Kidney (tissue), 14 donors: Measurements from ENCODE around the gene FBXL16. TPM values are rescaled to one million over a fixed set of nuclear protein-coding genes. Genes with fewer than 3 reads are reported as not detected.
A peak's percentile ranks its signal among the peaks of the same experiment; 100 is the strongest.

Experiments used
- DNase-seq, 5 donors: peaks; one replicate each; pipeline ENCODE4 v3.0.0-alpha.2; 2013 to 2020
- FAIRE-seq: peaks from 2 replicates; lab custom pipeline; 2012; peaks lifted over from hg19 to GRCh38; lab: Jason Lieb, UNC
- H3K27ac ChIP-seq, 2 donors: one replicate each; pipeline ENCODE4 v1.7.0; 2013; ENCODE audit warnings: low read depth in 2 of 2, low read length in 2 of 2, inconsistent platforms in 1 of 2
- H3K27me3 ChIP-seq: one replicate; pipeline ENCODE4 v1.7.1; 2013; ENCODE audit warnings: low read length, inconsistent platforms; ENCODE audit not compliant: control insufficient read depth, insufficient read depth
- H3K36me3 ChIP-seq, 3 donors: one replicate each; pipeline versions ENCODE4 v1.7.0 to v1.7.1; 2013; ENCODE audit warnings: low read length in 3 of 3, control low read depth in 1 of 3, inconsistent platforms in 1 of 3; ENCODE audit not compliant: insufficient read depth in 3 of 3, control insufficient read depth in 2 of 3
- H3K4me1 ChIP-seq, 3 donors: one replicate each; pipeline versions ENCODE4 v1.7.0 to v1.7.1; 2013; ENCODE audit warnings: low read length in 3 of 3, inconsistent platforms in 1 of 3, low read depth in 1 of 3; ENCODE audit not compliant: control insufficient read depth in 2 of 3, insufficient read depth in 2 of 3
- H3K4me3 ChIP-seq, 3 donors: one replicate each; pipeline versions ENCODE4 v1.7.0 to v1.8.1; 2013; ENCODE audit warnings: low read length in 3 of 3, control low read depth in 1 of 3, inconsistent platforms in 1 of 3
- H3K9ac ChIP-seq, 3 donors: one replicate each; pipeline versions ENCODE4 v1.7.0 to v1.7.1; 2013; ENCODE audit warnings: low read length in 3 of 3, control low read depth in 1 of 3, inconsistent platforms in 1 of 3
- H3K9me3 ChIP-seq, 3 donors: one replicate each; pipeline versions ENCODE4 v1.7.0 to v1.7.1; 2013; ENCODE audit warnings: low read length in 3 of 3, control low read depth in 1 of 3, inconsistent platforms in 1 of 3; ENCODE audit not compliant: control insufficient read depth in 2 of 3, insufficient read depth in 1 of 3
- CTCF ChIP-seq: IDR thresholded peaks from 3 replicates; pipeline ENCODE4 v1.5.1; 2012; ENCODE audit warnings: mild to moderate bottlenecking, moderate library complexity, borderline replicate concordance; ENCODE audit not compliant: insufficient read depth; ENCODE audit errors: extremely low read depth
- intact Hi-C: fragments of 100-400 bp; cut with DNase I; formaldehyde crosslinking; loops from one replicate; pipeline ENCODE4 v1.11.1; 2022
- polyA plus RNA-seq: library from polyadenylated mRNA; stranded (reverse); fragments of 350-450 nt; fragmentation: Illumina TruSeq; extraction: RNeasy Lipid Tissue Mini Kit (QIAGEN cat#74804); gene quantifications from one replicate; pipeline ENCODE4 v1.2.3, GENCODE V29; 2014; ENCODE audit warnings: low read depth, low replicate concordance; ENCODE audit not compliant: insufficient read depth
- total RNA-seq: library from RNA; stranded (reverse); fragmentation: NEBNext Ultra II Directional; extraction: Animal tissue kit (Norgen Biotek cat#: 25700); gene quantifications from one replicate; pipeline ENCODE4 v1.2.1, GENCODE V29; 2021
- donor health status: control.
- donor health status: control.
- donor health status: control.
- donor health status: control.
- donor health status: control.
- donor health status: DM: yes; HTN: yes; CAD: no.
- donor health status: Normal renal cell carcinoma (clear cell type).

Gene FBXL16
- total and polyA plus RNA-seq, 2 donors from 2014 or later, result 12.0 to 44.9 TPM

DNA sequence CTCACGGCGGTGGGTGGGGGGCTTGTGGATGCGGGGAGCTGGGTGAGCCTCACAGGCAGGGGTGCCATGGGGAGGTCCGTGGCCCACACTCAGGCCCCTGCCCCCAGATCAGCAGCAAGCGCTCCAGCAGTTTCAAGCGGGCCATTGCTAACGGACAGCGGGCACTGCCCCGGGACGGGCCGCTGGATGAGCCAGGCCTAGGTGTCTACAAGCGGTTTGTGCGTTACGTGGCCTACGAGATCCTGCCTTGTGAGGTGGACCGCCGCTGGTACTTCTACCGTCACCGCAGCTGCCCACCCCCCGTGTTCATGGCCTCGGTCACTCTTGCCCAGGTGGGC is 29.1 kb downstream of the FBXL16 start:
- Histone ChIP-seq H3K27me3 (no peaks in the 10 kb centered on the region), H3K9me3 (no peaks in the 10 kb centered on the region), H3K4me3 (no peak overlapping the region), H3K27ac (no peak overlapping the region), H3K36me3 (peaks cover 0 to 10% (median 3%) of the 10 kb centered on the region in 3 donors), H3K9ac (no peak overlapping the region), H3K4me1 (peaks cover 0 to 18% (median 6%) of the 10 kb centered on the region in 3 donors)
- no peak for TF ChIP-seq CTCF
- intact Hi-C loops, result no loop called here
- FAIRE-seq (no peak), DNase-seq (no peak)

DNA sequence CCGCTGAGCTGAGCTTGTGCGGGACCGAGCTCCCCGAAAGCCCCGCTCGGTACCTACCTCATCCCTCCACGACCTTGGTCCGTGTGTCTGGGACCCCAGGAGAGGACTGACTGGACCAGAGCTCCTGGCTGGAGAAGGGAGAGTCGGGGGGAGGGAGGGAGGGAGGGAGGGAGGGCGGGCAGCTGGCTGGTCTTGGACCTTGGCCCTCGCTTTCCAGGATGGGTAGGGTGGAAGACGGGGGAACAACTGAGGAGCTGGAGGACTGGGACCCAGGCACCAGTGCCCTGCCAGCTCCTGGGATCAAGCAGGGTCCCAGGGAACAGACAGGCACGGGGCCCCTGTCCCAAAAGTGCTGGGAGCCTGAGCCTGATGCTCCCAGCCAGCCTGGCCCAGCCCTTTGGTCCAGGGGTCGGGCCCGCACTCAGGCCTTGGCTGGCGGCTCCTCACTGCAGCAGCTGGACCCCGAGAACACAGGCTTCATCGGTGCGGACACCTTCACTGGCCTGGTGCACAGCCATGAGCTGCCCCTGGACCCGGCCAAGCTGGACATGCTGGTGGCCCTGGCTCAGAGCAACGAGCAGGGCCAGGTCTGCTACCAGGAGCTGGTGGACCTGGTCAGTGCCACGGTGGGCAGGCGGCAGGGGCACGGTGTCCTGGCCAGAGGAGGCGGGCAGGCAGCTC is 29.6 kb downstream of the FBXL16 start:
- no peak overlapping the region for H3K4me3 ChIP-seq
- no peaks in the 10 kb centered on the region for H3K9me3 ChIP-seq
- peaks cover 0 to 13% (median under 1%) of the 10 kb centered on the region in 3 donors for H3K4me1 ChIP-seq
- H3K27ac ChIP-seq, result no peak overlapping the region
- peaks cover 0 to 10% (median under 1%) of the 10 kb centered on the region in 3 donors for H3K36me3 ChIP-seq
- FAIRE-seq (no peak), DNase-seq (no peak)
- TF ChIP-seq CTCF, result no peak
- no peak overlapping the region for H3K9ac ChIP-seq
- no peaks in the 10 kb centered on the region for H3K27me3 ChIP-seq
- intact Hi-C loops, result no loop called here

DNA sequence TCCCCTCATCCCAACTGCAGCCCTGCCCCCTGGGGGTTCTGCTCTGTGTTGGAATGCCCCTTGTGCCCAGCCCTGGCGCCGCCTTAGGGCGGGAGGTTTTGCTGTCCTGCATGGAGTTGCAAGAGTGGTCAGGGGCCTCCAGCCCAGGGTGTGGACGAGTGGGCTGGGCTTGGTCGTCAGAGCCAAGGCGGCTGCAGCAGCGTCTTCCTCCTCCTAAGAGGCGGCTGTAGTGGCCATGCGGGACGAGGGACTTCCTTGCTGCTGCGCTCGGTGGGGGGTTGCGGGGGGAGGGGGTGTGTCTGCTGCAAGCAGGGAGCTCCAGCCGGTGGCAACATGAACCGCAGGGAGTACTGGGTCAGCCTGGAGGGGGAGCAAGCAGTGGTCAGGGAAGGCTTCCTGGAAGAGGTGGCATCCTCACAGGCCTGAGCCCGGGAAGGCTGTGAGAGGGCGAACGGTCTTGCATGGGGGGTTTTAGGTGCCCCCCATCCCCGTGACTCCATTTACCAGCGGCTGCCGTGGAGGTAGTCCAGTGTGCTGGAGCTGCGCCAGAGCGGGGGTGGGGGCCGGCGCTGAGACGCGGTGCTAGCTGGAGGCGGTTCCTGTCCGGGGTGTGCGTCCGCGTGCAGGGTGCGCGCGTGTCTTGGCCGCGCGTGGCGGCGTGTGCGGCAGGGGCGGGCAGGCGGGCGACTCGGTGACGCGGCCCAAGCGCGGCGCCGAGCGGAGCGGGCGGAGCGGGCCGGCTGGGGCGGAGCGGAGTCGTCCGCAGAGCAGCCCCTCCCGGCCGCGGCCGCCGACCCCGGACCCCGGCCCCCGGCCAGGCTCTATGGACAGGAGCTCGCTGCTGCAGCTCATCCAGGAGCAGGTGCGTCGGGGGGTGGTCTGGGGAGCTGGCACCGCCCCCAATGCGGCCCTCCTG is 30.4 kb downstream of the FBXL16 start, which contains the start of gene RHBDL1:
TSS of gene RHBDL1 (plus strand) at position 704 of the 916 bp plus-strand sequence. CDS start at position 824, 120 bp downstream.
- Histone ChIP-seq H3K4me1 (peaks cover 0 to 10% (median 0%) of the 10 kb centered on the region in 3 donors), H3K4me3 (peak within 1 kb of the TSS in 1 of 3 donors; percentile 32), H3K9me3 (no peaks in the 10 kb centered on the region), H3K27me3 (no peaks in the 10 kb centered on the region), H3K36me3 (peaks cover 0 to 10% (median 9%) of the 10 kb centered on the region in 3 donors), H3K9ac (no peak within 1 kb of the TSS), H3K27ac (no peak within 1 kb of the TSS)
- DNase-seq, result peak in 4 of 5 donors; percentile 42 to 77 (median 58)
- intact Hi-C loops, result no loop called here
- no peak for TF ChIP-seq CTCF
- FAIRE-seq, result no peak
